ENCODE results near the gene CD3D.

The CD3D gene

GRCh38 chr11:118320515-118320914 is 22.0 kb downstream of the CD3D start:
- H3K36me3 ChIP-seq (ENCODE audit: control insufficient read depth in 1 of 2, insufficient read depth in 2 of 2, low read depth in 1 of 2, low read length in 2 of 2) = no peaks in the 10 kb centered on the region
- H3K23ac ChIP-seq (ENCODE audit: low read length in 2 of 2) = no peak overlapping the region
- no peak for DNase-seq
- H3K18ac ChIP-seq (ENCODE audit: low read depth in 1 of 2, low read length in 2 of 2) = no peak overlapping the region
- no peaks in the 10 kb centered on the region for H3K9me3 ChIP-seq (ENCODE audit: control insufficient read depth, low read length)
- H2BK120ac ChIP-seq (ENCODE audit: low read depth, low read length) = no peak overlapping the region
- no peak overlapping the region for H4K8ac ChIP-seq (ENCODE audit: low read length)
- no peak overlapping the region for H3K4me3 ChIP-seq (ENCODE audit: insufficient read depth in 1 of 2, low read depth in 1 of 2, low read length in 2 of 2)
- peaks cover 11 to 23% of the 10 kb centered on the region in 2 experiments for H3K27me3 ChIP-seq (ENCODE audit: control insufficient read depth in 1 of 2, insufficient read depth in 1 of 2, low read length in 2 of 2)
- no peak overlapping the region for H2BK12ac ChIP-seq (ENCODE audit: low read length in 2 of 2)
- no peak overlapping the region for H3K27ac ChIP-seq (ENCODE audit: low read length, poor library complexity, severe bottlenecking)
- no peak overlapping the region for H2AK5ac ChIP-seq (ENCODE audit: low read length, severe bottlenecking)
- no peak overlapping the region for H3K9ac ChIP-seq (ENCODE audit: low read length)
- no peak overlapping the region for H2BK5ac ChIP-seq (ENCODE audit: low read depth, low read length, poor library complexity, severe bottlenecking)
- H4K91ac ChIP-seq (ENCODE audit: low read length) = no peak overlapping the region
- no peak overlapping the region for H3K4ac ChIP-seq (ENCODE audit: low read depth in 1 of 2, low read length in 2 of 2)
- WGBS = 91% methylated on average over 3 of the region's 3 CpGs
- H3K4me2 ChIP-seq (ENCODE audit: low read length, poor library complexity, severe bottlenecking) = no peak overlapping the region
- peaks cover 4% of the 10 kb centered on the region for H3K4me1 ChIP-seq (ENCODE audit: control insufficient read depth, insufficient read depth, low read depth, low read length)
- no peak overlapping the region for H2AFZ ChIP-seq (ENCODE audit: low read depth, low read length)
- H3K14ac ChIP-seq (ENCODE audit: low read length in 2 of 2) = no peak overlapping the region
- no peaks in the 10 kb centered on the region for H3K79me1 ChIP-seq (replicated peaks; ENCODE audit: low read length, poor library complexity, severe bottlenecking)
- no peak overlapping the region for H2BK15ac ChIP-seq (ENCODE audit: low read depth, poor library complexity, severe bottlenecking)

GRCh38 chr11:118319337-118319707 is 23.2 kb downstream of the CD3D start:
- Histone ChIP-seq H2AFZ (ENCODE audit: low read depth, low read length) (no peak overlapping the region), H3K4me3 (ENCODE audit: insufficient read depth in 1 of 2, low read depth in 1 of 2, low read length in 2 of 2) (no peak overlapping the region), H4K91ac (ENCODE audit: low read length) (no peak overlapping the region), H3K27me3 (ENCODE audit: control insufficient read depth in 1 of 2, insufficient read depth in 1 of 2, low read length in 2 of 2) (peaks cover 20 to 33% of the 10 kb centered on the region in 2 experiments), H3K18ac (ENCODE audit: low read depth in 1 of 2, low read length in 2 of 2) (no peak overlapping the region), H3K4ac (ENCODE audit: low read depth in 1 of 2, low read length in 2 of 2) (no peak overlapping the region), H3K4me2 (ENCODE audit: low read length, poor library complexity, severe bottlenecking) (no peak overlapping the region), H2BK5ac (ENCODE audit: low read depth, low read length, poor library complexity, severe bottlenecking) (no peak overlapping the region), H2BK120ac (ENCODE audit: low read depth, low read length) (no peak overlapping the region), H3K9me3 (ENCODE audit: control insufficient read depth, low read length) (no peaks in the 10 kb centered on the region), H3K36me3 (ENCODE audit: control insufficient read depth in 1 of 2, insufficient read depth in 2 of 2, low read depth in 1 of 2, low read length in 2 of 2) (no peaks in the 10 kb centered on the region), H3K79me1 (replicated peaks; ENCODE audit: low read length, poor library complexity, severe bottlenecking) (no peaks in the 10 kb centered on the region), H2BK12ac (ENCODE audit: low read length in 2 of 2) (no peak overlapping the region), H3K27ac (ENCODE audit: low read length, poor library complexity, severe bottlenecking) (no peak overlapping the region), H4K8ac (ENCODE audit: low read length) (no peak overlapping the region), H2BK15ac (ENCODE audit: low read depth, poor library complexity, severe bottlenecking) (no peak overlapping the region), H3K4me1 (ENCODE audit: control insufficient read depth, insufficient read depth, low read depth, low read length) (peaks cover 4% of the 10 kb centered on the region), H3K23ac (ENCODE audit: low read length in 2 of 2) (no peak overlapping the region), H2AK5ac (ENCODE audit: low read length, severe bottlenecking) (no peak overlapping the region), H3K9ac (ENCODE audit: low read length) (no peak overlapping the region), H3K14ac (ENCODE audit: low read length in 2 of 2) (no peak overlapping the region)
- WGBS = 67% methylated on average over 1 of the region's 1 CpG
- DNase-seq = no peak

GRCh38 chr11:118318581-118319336 is 23.7 kb downstream of the CD3D start:
- no peaks in the 10 kb centered on the region for H3K36me3 ChIP-seq (ENCODE audit: control insufficient read depth in 1 of 2, insufficient read depth in 2 of 2, low read depth in 1 of 2, low read length in 2 of 2)
- DNase-seq = no peak
- H3K4me3 ChIP-seq (ENCODE audit: insufficient read depth in 1 of 2, low read depth in 1 of 2, low read length in 2 of 2) = no peak overlapping the region
- no peaks in the 10 kb centered on the region for H3K9me3 ChIP-seq (ENCODE audit: control insufficient read depth, low read length)
- no peak overlapping the region for H3K18ac ChIP-seq (ENCODE audit: low read depth in 1 of 2, low read length in 2 of 2)
- peaks cover 25 to 38% of the 10 kb centered on the region in 2 experiments for H3K27me3 ChIP-seq (ENCODE audit: control insufficient read depth in 1 of 2, insufficient read depth in 1 of 2, low read length in 2 of 2)
- no peak overlapping the region for H3K14ac ChIP-seq (ENCODE audit: low read length in 2 of 2)
- H2BK15ac ChIP-seq (ENCODE audit: low read depth, poor library complexity, severe bottlenecking) = no peak overlapping the region
- H3K9ac ChIP-seq (ENCODE audit: low read length) = no peak overlapping the region
- no peak overlapping the region for H3K4ac ChIP-seq (ENCODE audit: low read depth in 1 of 2, low read length in 2 of 2)
- no peak overlapping the region for H2BK5ac ChIP-seq (ENCODE audit: low read depth, low read length, poor library complexity, severe bottlenecking)
- H4K91ac ChIP-seq (ENCODE audit: low read length) = no peak overlapping the region
- H3K4me1 ChIP-seq (ENCODE audit: control insufficient read depth, insufficient read depth, low read depth, low read length) = peaks cover 4% of the 10 kb centered on the region
- 92% methylated on average over 11 of the region's 11 CpGs for WGBS
- H3K23ac ChIP-seq (ENCODE audit: low read length in 2 of 2) = no peak overlapping the region
- no peak overlapping the region for H3K4me2 ChIP-seq (ENCODE audit: low read length, poor library complexity, severe bottlenecking)
- H2AK5ac ChIP-seq (ENCODE audit: low read length, severe bottlenecking) = no peak overlapping the region
- no peak overlapping the region for H2AFZ ChIP-seq (ENCODE audit: low read depth, low read length)
- H2BK12ac ChIP-seq (ENCODE audit: low read length in 2 of 2) = peak overlapping the region in 1 of 2 experiments; percentile 15
- no peak overlapping the region for H2BK120ac ChIP-seq (ENCODE audit: low read depth, low read length)
- H3K79me1 ChIP-seq (replicated peaks; ENCODE audit: low read length, poor library complexity, severe bottlenecking) = no peaks in the 10 kb centered on the region
- no peak overlapping the region for H4K8ac ChIP-seq (ENCODE audit: low read length)
- no peak overlapping the region for H3K27ac ChIP-seq (ENCODE audit: low read length, poor library complexity, severe bottlenecking)

- Histone ChIP-seq H3K9ac (ENCODE audit: low read length) (no peak overlapping the region), H2BK5ac (ENCODE audit: low read depth, low read length, poor library complexity, severe bottlenecking) (no peak overlapping the region), H3K27me3 (ENCODE audit: control insufficient read depth in 1 of 2, insufficient read depth in 1 of 2, low read length in 2 of 2) (peaks cover 31 to 41% of the 10 kb centered on the region in 2 experiments), H3K14ac (ENCODE audit: low read length in 2 of 2) (no peak overlapping the region), H2AFZ (ENCODE audit: low read depth, low read length) (no peak overlapping the region), H3K23ac (ENCODE audit: low read length in 2 of 2) (no peak overlapping the region), H2BK15ac (ENCODE audit: low read depth, poor library complexity, severe bottlenecking) (no peak overlapping the region), H4K91ac (ENCODE audit: low read length) (no peak overlapping the region), H3K36me3 (ENCODE audit: control insufficient read depth in 1 of 2, insufficient read depth in 2 of 2, low read depth in 1 of 2, low read length in 2 of 2) (no peaks in the 10 kb centered on the region), H3K4ac (ENCODE audit: low read depth in 1 of 2, low read length in 2 of 2) (no peak overlapping the region), H3K4me2 (ENCODE audit: low read length, poor library complexity, severe bottlenecking) (no peak overlapping the region), H3K79me1 (replicated peaks; ENCODE audit: low read length, poor library complexity, severe bottlenecking) (no peaks in the 10 kb centered on the region), H3K4me3 (ENCODE audit: insufficient read depth in 1 of 2, low read depth in 1 of 2, low read length in 2 of 2) (no peak overlapping the region), H3K27ac (ENCODE audit: low read length, poor library complexity, severe bottlenecking) (no peak overlapping the region), H2BK12ac (ENCODE audit: low read length in 2 of 2) (no peak overlapping the region), H2AK5ac (ENCODE audit: low read length, severe bottlenecking) (no peak overlapping the region), H3K18ac (ENCODE audit: low read depth in 1 of 2, low read length in 2 of 2) (no peak overlapping the region), H3K9me3 (ENCODE audit: control insufficient read depth, low read length) (no peaks in the 10 kb centered on the region), H3K4me1 (ENCODE audit: control insufficient read depth, insufficient read depth, low read depth, low read length) (peaks cover 4% of the 10 kb centered on the region), H2BK120ac (ENCODE audit: low read depth, low read length) (no peak overlapping the region), H4K8ac (ENCODE audit: low read length) (no peak overlapping the region)
- WGBS = 94% methylated on average over 4 of the region's 4 CpGs
- no peak for DNase-seq
Measured at GRCh38 chr11:118318124-118318523, 24.4 kb downstream of the CD3D start.
